ENCODE results near the gene TBATA.
"Not testable (repeated sequence)": the region's sequence is repeated elsewhere in the genome, so short reads cannot be mapped to it uniquely, and the experiment has no call there.

The TBATA gene

DNA sequence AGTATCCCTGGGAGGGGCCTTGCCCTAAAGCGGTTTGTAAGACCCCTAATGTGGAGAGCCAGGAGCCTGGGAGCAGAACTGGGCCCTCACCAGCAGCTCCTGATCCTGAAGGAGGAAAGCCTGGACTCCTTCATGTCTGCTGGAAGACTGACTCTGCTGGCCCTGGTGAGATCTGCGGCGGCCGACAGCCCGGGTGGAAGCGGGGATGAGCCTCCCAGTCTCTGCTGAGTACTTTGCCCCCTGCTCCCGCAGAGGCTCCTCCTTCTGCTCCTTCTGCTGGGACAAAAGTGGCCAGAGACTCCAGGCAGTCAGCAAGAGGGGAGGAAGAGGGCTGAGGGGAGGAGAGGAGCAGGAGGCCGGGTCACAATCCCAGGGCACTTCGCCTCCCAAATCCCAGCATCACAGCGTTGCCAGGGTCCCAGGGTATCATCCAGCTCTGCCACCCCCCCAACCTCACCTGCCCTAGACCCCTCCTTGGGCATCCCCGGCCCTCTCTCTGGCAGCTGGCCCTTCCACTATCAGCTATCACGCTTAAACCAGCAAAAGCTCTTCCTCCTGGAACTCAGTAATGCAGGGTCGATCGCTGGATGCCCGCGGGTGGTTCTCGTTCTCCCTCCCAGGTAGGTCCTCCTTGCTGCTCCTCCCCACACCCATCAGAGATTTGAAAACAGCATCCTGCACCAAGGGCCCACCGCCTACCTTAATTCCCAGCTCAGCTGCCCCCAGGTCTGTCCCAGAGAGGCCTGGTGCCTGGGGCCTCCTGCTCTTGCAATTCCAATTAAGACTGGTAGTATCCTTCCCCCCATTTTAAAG is 7.9 kb downstream of the TBATA start:
- DNase-seq, result no peak

- no peak for DNase-seq
These were observed 8.6 kb downstream of the TBATA start for GRCh38 chr10:70776455-70777005.

DNA sequence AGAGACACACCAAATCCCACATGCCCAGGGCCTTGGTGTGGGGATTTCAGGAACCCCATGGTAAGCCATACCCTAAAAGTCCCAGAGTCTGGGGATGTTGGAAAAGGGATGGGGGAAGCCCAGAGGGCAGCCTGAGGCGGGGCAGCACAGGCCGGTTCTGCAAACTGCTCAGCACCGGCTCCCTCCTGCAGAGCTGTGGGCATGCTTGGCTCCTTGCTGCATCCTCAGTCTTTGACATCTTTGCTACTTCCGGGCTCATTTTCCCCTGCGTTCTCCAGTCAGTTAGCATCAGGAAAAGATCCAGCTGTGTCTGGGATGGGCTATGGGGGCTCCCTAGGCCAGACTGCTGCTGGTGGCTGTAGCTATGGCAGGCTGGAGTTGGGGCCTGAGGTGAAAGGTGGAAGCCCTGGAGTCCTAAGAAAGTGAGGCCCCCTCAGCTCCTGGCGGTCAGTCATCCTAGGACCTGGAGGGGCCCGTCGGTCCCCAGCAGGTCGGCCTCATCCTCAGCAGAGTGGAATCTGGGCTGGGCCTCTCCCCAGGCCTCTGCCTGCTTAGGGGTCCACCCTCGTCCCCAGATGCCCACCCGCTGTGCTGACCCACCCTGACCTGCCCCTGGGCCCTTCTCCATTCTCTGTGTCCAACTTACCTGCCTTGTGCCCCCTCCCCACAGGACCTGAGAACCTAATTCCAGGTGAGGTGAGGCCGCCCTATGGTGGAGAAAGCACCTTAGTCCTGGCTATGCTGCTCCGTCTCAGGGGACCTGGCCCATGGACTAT is 9.3 kb downstream of the TBATA start:
- no peak for DNase-seq

DNA sequence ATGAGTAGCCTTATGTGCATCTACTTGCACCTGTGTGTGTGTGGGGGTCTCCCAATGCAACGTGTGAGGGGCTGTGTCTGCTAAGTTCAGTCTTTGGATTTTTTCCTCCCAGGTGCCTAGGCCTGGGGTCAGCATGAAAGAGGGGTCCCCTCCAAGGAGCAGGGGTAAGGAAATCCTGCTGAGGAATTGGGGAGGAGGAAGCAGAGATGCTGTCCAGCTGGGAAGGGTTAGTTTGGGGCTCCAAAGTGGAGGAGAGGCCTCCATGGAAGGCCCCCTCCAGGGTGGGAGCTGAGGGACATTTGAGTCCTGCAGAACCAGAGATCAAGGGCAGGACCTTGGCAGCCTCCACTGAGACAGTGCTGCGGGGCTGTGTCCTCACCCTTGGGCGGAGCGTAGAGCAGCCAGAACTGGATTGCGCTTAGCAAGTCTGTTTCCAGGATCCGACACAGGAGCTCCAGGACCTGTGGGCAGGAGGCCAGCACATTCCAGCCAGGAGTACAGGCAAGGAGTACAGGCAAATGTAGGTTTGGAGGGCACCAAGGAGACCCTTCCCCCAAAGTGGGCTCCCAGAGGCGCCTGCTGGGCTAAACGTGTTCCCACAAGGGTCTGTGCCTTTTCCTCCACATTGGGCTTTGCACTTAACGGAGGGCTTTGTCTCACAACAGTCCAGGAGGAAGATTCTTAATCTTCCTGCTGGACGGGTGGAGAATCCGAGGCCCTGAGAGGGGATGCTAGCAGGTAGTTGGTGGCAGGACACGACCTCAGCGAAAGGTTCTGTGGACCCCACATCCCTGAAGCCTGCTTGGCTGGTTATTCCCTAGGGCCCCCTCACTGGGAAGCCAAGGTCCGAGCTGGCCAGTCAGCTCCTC is 10.1 kb downstream of the TBATA start:
- no peak for DNase-seq

DNA sequence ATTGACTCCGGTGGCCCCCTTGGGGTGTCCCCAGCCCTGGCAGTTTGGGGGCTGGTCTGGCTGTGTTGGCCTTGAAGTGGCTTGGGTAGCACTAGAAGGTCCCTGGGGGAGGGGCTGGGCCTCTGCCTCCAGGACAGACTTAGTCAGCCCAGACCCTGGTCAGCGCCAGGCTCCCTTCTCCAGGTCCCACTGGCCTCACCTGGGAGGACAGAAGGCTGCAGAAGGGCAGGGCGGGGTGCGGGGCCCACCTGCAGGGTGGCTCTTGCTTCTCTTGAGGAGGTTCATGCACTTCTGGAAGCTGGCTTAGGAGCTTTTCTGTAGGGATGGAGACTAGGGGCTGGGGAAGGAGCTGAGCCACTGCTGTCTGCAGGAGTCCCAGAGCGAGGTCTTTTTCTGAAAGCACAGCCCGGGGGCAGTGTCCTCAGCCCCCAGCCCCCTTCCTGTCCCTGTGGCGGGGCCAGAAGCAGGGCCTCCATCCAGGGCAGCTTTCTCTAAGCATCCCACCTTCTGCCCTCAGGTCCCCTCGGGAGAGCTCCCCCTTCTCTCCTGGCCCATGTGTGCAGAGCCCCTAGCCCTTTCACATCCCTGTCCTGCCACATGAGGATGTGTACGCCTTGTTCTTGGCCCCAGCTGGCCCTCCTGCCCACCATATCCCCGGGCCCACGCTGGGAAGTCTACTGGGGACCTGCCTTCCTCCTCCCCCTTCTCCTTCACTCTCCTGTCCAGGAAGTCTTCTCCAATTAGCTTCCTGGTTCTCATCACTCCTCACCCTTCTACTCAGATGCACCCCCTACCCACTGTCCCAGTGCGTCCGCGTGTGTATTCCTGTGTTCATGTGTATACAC is 11.0 kb downstream of the TBATA start:
- no peak for DNase-seq

- DNase-seq, result no peak
These were observed 11.7 kb downstream of the TBATA start for GRCh38 chr10:70773461-70773860.

DNA sequence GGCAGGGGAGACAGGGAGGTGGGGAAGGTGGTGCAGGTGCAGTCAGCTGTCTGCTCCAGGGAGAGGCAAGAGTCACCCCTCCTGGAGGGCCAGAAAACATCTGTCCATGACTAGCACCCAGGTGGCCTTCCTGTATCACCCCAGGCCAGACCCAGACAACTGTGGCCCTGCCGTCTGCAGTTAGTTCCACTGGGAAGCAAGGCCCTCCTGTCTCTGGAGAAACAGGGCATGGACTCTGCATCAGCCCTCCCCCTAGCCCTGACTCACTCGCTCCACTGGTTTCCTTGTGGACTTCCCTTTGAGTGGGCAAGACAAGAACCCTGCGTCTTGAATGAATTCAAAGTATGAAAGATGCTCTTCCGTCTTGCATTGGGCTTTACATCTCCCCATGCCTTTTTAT is 12.6 kb downstream of the TBATA start:
- no peak for DNase-seq

DNA sequence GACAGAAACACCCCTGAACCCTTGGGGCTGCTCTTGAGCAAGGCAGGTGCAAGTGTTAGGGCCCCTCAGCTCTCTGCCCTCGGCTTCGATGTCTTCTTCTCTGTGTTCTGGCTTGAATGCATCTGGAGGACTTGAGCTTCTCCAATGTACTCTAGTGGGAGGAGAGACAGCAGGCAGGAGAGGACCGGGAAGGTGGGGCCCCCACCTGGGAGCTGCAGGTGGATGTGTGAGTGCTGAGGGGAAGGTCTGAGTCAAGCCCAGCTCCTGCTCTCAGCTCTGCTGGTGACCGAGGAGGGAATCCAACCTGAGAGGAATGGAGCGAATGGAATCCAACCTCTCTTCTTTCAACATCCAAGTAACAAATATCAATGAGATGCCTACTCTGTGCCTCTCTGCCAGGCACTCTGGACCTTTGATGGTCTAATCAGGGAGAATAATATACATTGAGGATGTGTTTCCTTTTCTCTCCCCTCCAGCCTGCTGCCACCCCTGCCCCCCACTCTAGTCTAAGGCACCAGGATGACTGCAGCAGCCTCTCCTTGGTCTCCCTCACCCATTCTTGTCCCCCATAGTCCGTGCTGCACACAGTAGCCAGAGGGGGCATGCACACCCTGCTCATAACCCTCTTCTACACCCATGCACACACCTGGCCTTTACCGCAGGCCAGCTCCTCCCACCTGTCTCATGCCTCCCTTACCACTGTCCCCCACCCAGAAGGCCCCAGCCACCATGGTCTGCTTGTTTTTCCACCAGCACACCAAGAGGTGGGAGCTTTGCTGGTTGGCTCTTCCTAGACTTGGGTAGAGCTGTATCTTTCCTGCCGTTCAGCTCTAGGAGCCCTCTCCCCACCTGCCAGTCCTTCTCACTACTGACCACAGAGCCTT is 13.6 kb downstream of the TBATA start:
- DNase-seq, result no peak

- DNase-seq, result not testable (repeated sequence)
These were observed 14.7 kb downstream of the TBATA start for GRCh38 chr10:70770516-70770915.

GRCh38 chr10:70770001-70770400 is 15.2 kb downstream of the TBATA start:
- no peak for DNase-seq

DNA sequence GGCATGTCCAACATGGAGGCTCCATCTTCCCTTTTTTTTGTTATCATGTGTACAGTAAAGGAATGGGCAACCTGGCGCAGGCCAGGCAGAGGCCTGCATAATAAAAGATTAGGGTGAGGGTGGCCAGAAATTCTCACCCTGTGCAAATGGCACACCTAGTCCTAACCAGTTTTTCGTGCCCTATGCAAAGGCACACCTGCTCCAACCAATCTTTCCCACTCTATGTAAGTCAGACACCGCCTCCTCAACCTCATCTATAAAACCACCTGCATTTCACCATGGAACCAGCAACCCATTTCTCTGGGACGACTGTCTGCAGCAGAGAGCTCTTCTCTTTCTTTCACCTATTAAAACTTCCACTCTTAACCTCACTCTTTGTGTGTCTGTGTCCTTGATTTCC is 16.1 kb downstream of the TBATA start:
- no peak for DNase-seq

DNA sequence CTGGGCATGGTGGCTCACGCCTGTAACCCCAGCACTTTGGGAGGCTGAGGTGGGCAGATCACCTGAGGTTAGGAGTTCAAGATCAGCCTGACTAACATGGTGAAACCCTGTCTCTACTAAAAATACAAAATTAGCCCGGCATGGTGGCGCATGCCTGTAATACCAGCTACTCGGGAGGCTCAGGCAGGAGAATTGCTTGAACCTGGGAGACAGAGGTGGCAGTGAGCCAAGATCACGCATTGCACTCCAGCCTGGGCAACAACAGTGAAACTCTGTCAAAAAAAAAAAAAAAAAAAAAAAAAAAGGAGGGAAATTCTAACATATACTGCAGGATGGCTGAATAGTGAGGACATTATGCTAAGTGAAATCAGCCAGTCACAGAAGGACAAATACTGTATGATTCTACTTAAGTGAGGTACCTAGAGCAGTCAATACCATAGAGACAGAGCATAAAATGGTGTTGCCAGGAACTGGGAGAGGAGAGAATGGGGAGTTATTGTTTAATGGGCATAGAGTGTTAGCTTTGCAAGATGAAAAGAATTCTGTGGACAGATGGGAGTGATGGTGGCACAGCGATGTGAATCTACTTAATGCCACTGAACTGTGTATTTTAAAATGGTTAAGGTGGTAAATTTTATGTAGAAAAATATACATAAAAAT is 17.0 kb downstream of the TBATA start:
- not testable (repeated sequence) for DNase-seq

DNA sequence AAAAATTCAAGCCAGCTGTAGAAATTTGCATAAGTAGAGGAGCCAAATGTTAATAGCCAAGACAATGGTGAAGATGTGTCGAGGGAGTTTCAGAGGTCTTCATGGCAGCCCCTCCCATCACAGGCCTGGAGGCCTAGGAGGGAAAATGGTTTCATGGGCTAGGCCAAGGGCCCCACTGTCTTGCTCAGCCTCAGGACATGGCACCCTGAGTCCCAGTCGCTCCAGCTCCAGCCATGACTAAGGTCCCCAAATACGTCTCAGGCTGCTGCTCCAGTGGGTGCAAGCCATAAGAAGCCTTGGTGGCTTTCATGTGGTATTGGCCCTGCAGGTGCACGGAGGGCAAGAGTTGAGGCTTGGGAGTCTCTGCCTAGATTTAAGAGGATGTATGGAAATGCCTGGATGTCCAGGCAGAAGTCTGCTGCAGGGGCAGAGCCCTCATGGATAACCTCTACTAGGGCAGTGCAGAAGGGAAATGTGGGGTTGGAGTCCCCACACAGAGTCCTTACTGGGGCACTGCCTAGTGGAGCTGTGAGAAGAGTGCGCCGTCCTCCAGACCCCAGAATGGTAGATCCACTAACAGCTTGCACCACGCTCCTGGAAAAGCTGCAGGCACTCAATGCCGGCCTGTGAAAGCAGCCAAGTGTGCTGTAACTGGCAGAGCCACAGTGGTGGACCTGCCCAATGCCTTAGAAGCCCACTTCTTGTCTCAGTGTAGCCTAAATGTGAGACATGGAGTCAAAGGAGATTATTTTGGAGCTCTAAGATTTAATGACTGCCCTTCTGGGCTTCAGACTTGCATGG is 19.2 kb downstream of the TBATA start:
- DNase-seq, result no peak

GRCh38 chr10:70763567-70763966 is 21.6 kb downstream of the TBATA start:
- DNase-seq, result no peak

DNA sequence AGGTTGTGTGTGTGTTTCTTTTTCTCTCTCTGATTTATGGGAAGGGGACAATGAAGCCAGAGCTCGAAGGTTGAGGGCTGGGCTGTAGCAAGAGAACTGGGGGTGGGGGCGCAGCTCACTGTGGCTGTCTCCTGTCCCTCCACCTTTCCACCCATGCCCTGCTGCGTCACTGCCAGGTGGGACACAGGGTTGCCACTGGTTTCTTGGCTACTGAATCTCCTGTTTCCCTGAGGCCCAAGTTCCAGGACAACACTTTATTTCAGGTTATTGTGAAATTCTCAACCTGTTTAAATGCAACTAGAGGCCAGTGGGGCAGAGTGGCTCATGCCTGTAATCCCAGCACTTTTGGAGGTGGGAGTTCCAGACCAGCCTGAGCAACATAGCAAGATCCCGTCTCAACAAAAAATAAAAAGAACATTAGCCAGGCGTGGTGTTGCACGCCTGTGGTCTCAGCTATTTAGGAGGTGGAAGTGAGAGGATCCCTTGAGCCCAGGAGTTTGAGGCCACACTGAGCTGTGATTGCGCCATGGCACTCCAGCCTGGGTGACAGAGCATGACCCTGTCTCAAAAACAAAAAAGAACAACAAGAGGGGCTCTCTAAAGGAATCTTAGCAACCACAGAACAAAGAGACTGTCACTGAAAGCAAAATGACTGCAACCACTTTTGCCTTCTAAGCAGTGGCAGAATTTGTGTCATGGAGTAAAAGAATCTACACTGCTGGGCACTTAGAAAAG is 22.6 kb downstream of the TBATA start:
- DNase-seq, result no peak

DNA sequence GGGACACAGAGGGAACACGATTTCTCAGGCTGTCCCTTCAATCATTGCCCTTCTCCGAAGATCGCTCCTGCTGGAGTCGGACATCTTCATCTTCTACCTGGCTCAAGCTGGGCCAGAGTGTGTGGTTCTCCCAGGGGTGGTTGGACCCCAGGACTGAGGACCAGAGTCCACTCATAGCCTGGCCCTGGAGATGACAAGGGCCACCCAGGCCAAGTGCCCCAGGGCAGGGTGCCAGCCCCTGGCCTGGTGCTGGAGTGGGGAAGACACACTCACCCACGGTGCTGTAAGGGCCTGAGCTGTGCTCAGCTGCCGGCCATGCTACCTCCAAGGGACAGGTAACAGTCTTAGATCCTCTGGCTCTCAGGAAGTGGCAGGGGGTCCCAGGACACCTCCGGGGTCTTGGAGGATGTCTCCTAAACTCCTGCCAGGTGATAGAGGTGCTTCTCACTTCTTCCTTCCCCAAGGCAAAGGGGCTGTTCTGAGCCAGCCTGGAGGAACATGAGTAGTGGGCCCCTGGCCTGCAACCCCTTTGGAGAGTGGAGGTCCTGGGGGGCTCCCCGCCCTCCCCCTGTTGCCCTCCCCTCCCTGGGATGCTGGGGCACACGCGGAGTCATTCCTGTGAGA is 23.3 kb downstream of the TBATA start:
- no peak for DNase-seq

- peak; percentile 56 for DNase-seq
These were observed 24.1 kb downstream of the TBATA start for GRCh38 chr10:70761031-70761601.

DNA sequence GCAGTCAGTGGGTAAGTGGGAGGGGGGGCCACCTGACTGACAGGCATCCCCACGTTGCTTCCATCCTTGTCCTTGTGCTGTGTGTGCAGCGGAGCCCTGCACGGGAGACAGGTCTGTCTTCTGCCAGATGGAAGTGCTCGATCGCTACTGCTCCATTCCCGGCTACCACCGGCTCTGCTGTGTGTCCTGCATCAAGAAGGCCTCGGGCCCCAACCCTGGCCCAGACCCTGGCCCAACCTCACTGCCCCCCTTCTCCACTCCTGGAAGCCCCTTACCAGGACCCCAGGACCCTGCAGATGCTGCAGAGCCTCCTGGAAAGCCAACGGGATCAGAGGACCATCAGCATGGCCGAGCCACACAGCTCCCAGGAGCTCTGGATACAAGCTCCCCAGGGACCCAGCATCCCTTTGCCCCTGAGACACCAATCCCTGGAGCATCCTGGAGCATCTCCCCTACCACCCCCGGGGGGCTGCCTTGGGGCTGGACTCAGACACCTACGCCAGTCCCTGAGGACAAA is 24.8 kb downstream of the TBATA start:
- no peak for DNase-seq
